ENCODE data around the gene NPIPB12. TPM values are rescaled to one million over a fixed set of nuclear protein-coding genes. Genes with fewer than 3 reads are reported as not detected.
"Not testable (repeated sequence)": the region's sequence is repeated elsewhere in the genome, so short reads cannot be mapped to it uniquely, and the experiment has no call there.

NPIPB12 gene
- total RNA-seq, result 7.8 and 31.8 TPM in 2 replicates

- not testable (repeated sequence) for DNase-seq (ENCODE audit: low read depth)
These were observed at the start of gene NPIPB12 for GRCh38 chr16:29506308-29506707. TSS of gene NPIPB12 (minus strand) at chr16:29506408.

GRCh38 chr16:29521520-29521919, 15.3 kb upstream of the NPIPB12 start:
- not testable (repeated sequence) for DNase-seq (ENCODE audit: low read depth)

- DNase-seq (ENCODE audit: low read depth), result not testable (repeated sequence)
These were observed 23.9 kb downstream of the NPIPB12 start for GRCh38 chr16:29482276-29482675.

GRCh38 chr16:29472065-29472464, 34.1 kb downstream of the NPIPB12 start:
- DNase-seq (ENCODE audit: low read depth), result not testable (repeated sequence)

GRCh38 chr16:29469660-29470059, 36.5 kb downstream of the NPIPB12 start:
- DNase-seq (ENCODE audit: low read depth), result not testable (repeated sequence)

GRCh38 chr16:29467654-29468366, 38.4 kb downstream of the NPIPB12 start:
- not testable (repeated sequence) for DNase-seq (ENCODE audit: low read depth)

- DNase-seq (ENCODE audit: low read depth), result not testable (repeated sequence)
These were observed 39.3 kb downstream of the NPIPB12 start for GRCh38 chr16:29466904-29467303.

GRCh38 chr16:29465985-29466824, 40.0 kb downstream of the NPIPB12 start:
- not testable (repeated sequence) for DNase-seq (ENCODE audit: low read depth)

- DNase-seq (ENCODE audit: low read depth), result not testable (repeated sequence)
These were observed 45.6 kb downstream of the NPIPB12 start for GRCh38 chr16:29460647-29461030.

GRCh38 chr16:29459706-29460646, 46.2 kb downstream of the NPIPB12 start, which contains the start of gene SULT1A4:
TSS of gene SULT1A4 (plus strand) at chr16:29459913. CDS start at chr16:29461386, 1,473 bp downstream.
- DNase-seq (ENCODE audit: low read depth), result not testable (repeated sequence)

- DNase-seq (ENCODE audit: low read depth), result not testable (repeated sequence)
These were observed 48.5 kb downstream of the NPIPB12 start for GRCh38 chr16:29457660-29458059.

- DNase-seq (ENCODE audit: low read depth), result not testable (repeated sequence)
These were observed 51.4 kb downstream of the NPIPB12 start for GRCh38 chr16:29454828-29455227.

- DNase-seq (ENCODE audit: low read depth), result not testable (repeated sequence)
These were observed 51.9 kb downstream of the NPIPB12 start, which contains the start of the genes BOLA2 and SLX1B for GRCh38 chr16:29454269-29454668. TSS of gene BOLA2 (minus strand) at chr16:29454351. CDS start at chr16:29454253, 98 bp downstream. TSS of gene SLX1B (plus strand) at chr16:29454533.

- DNase-seq (ENCODE audit: low read depth), result not testable (repeated sequence)
These were observed 52.5 kb downstream of the NPIPB12 start for GRCh38 chr16:29453754-29454153.

Other genes starting within 250 kb of the NPIPB12 start
- gene NPIPB11, start 99.7 kb downstream of the NPIPB12 start, total RNA-seq, result 0.10 and 4.0 TPM in 2 replicates
- gene BOLA2, start 52.1 kb downstream of the NPIPB12 start, total RNA-seq, result 13.3 and 38.2 TPM in 2 replicates
- gene SLX1B, start 51.9 kb downstream of the NPIPB12 start, total RNA-seq, result 16.0 and 32.1 TPM in 2 replicates
- gene SULT1A4, start 46.5 kb downstream of the NPIPB12 start, total RNA-seq, result 2.1 and 3.3 TPM in 2 replicates
- gene SPN, start 156.8 kb upstream of the NPIPB12 start, total RNA-seq, result 0.05 TPM in 1 of 2 replicates, not detected in the other
- 119 and 258 TPM in 2 replicates for gene QPRT, start 172.8 kb upstream of the NPIPB12 start, total RNA-seq
- not detected in 2 replicates for gene C16orf54, start 239.6 kb upstream of the NPIPB12 start, total RNA-seq

Data from renal cortical epithelial cell (primary cell).